GM12874 (cell line): ENCODE results near the gene B4GALNT3.

Experiments used
- CTCF ChIP-seq: IDR thresholded peaks from 2 replicates; pipeline ENCODE4 v1.5.1; 2011; ENCODE audit warnings: low read depth, mild to moderate bottlenecking, control low read depth, low read length, moderate library complexity; ENCODE audit not compliant: insufficient read depth

B4GALNT3 gene

GRCh38 chr12:459430-460258 lies at the start of gene B4GALNT3:
TSS of gene B4GALNT3 (plus strand) at chr12:459939. CDS start at chr12:460377, 438 bp downstream.
- no peak for TF ChIP-seq CTCF

- no peak for TF ChIP-seq CTCF
Observed at GRCh38 chr12:414859-415258, 44.9 kb upstream of the B4GALNT3 start.

DNA sequence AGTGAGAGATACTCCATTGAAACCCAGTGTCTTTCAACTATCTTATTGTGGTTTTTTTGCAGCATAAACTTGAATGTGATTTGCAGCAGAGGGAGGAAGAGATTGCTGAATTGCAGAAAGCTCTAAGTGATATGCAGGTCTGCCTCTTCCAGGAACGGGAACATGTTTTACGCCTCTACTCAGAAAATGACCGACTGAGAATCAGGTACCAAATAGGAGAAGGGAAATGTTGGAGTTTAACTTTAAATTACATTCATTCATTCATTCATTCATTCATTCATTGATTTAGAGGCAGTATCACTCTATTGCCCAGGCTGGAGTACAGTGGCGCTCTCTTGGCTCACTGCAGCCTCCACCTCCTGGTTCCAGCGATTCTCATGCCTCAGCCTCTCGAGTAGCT lies 41.3 kb upstream of the B4GALNT3 start:
- TF ChIP-seq CTCF, result no peak

DNA sequence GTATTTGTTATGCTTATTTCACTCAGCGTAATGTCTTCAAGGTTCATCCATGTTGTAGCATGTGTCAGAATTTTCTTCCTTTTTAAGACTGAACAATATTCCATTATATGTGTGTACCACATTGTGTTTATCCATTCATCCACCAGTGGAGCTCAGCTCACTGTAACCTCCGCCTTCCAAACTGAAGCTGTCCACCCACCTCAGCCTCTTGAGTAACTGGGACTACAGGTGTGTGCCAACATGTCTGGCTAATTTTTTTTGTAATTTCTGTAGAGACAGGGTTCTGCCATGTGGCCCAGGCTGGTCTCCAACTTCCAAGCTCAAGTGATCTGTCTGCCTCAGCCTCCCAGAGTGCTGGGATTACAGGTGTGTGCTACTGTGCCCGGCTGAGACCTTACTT lies 37.2 kb upstream of the B4GALNT3 start:
- TF ChIP-seq CTCF, result no peak

- TF ChIP-seq CTCF, result peak; percentile 69
Observed at GRCh38 chr12:442235-442884, 17.4 kb upstream of the B4GALNT3 start.

DNA sequence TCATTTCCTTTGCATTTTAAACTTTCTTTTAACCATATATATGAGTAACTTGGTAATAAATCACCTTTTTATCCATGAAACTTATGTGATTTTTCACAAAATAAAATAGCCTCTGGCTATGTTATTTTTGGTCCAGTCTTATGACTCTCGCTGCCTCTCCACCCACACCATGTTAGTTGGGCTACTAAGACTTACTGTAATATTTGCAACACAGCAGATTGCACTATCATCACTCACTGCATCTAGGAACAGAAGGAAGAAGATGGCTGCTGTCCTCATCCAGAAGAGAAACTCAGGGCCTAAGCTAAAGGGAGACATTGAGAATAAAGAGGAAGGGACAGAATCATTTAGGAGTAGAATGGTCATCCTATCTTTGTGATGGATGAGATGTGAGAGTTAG lies 12.6 kb upstream of the B4GALNT3 start:
- TF ChIP-seq CTCF, result no peak

- no peak for TF ChIP-seq CTCF
Observed at GRCh38 chr12:449203-449602, 10.5 kb upstream of the B4GALNT3 start.
